HG03103 (cell line): ENCODE measurements around the gene ZNF469.
"Not testable (repeated sequence)": the region's sequence is repeated elsewhere in the genome, so short reads cannot be mapped to it uniquely, and the experiment has no call there.

ENCODE experiments used
- ATAC-seq: cut with Tn5 transposase; IDR thresholded peaks from one replicate; pipeline ENCODE4 v1.9.1; 2021; ENCODE audit warnings: low read depth; ENCODE audit not compliant: unreplicated experiment

The ZNF469 gene

GRCh38 chr16:88356727-88357199, 26.0 kb upstream of the ZNF469 start:
- ATAC-seq = no peak

DNA sequence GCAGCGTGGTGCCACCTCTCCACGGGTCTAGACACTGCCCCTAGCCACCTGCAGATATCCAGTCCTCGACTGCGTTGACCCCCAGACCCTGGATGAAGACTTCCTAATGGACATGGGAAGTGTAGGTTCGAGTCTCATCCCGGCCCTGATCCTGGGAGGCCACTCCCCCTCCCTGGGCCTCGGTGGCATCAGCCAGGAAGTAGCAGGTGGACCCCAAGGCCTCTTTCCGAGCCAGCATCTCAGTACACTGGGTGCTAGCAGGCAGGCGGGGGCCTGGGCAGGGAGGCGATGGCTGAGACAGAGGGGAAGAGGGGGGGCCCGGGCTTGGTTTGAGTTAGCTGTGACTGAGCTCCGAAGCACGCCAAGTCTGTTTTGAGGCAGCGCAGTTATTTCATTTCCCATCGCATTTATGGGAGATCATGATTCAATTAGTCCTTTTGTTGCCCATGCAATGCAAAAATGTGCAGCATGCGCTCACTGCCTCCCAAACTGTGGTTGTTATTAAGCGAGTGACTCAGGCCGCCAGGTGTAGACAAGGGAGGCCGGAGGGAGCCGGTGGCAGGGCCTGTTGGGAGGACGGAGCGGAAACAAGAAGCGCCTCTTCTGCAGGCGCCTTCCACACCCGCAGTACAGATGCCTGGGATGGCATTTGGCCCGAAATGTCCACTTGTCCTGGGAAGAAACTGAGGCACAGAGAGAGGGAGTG, 25.3 kb upstream of the ZNF469 start:
- no peak for ATAC-seq

DNA sequence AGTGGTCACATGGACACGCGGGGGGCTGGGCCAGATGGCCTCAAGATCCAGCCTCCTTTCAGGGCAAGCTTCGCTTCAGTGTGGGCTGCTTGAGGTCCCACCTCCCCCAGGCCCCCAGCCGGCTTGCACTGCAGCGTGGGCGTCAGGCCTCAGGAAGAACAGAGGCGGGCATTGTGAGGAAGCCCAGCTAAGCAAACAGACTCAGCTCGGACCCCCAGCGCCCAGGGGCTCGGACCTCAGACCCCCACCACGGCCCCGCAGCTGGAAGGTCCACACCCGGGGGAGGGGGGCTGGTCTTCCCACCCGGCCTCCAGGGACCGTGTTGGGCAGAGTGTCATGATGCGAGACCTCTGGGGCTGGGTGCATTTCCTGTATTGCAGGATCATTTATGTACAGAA, 24.7 kb upstream of the ZNF469 start:
- ATAC-seq = no peak

DNA sequence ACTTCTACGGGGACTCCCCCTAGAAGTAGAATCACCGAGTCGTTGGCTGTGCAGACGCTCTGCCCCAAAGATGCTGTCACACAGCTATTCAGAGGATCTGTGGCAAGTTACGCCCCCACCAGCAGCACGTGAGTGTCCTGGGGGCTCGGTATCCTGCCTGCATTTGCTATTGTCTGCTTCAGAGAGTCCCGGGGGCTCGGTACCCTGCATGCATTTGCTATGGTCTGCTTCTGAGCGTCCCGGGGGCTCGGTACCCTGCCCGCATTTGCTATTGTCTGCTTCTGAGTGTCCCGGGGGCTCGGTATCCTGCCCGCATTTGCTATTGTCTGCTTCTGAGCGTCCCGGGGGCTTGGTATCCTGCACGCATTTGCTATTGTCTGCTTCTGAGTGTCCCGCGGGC, 23.8 kb upstream of the ZNF469 start:
- no peak for ATAC-seq

DNA sequence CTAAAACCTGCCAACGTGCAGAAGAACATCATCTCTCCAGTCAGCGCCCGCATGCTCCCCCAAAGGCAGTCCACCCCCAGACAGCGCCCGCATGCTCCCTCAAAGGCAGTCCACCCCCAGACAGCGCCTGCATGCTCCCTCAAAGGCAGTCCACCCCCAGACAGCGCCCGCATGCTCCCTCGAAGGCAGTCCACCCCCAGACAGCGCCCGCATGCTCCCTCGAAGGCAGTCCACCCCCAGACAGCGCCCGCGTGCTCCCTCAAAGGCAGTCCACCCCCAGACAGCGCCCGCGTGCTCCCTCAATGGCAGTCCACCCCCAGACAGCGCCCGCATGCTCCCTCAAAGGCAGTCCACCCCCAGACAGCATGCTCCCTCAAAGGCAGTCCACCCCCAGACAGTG, 22.4 kb upstream of the ZNF469 start:
- not testable (repeated sequence) for ATAC-seq

GRCh38 chr16:88360999-88361398, 21.8 kb upstream of the ZNF469 start:
- ATAC-seq = no peak

DNA sequence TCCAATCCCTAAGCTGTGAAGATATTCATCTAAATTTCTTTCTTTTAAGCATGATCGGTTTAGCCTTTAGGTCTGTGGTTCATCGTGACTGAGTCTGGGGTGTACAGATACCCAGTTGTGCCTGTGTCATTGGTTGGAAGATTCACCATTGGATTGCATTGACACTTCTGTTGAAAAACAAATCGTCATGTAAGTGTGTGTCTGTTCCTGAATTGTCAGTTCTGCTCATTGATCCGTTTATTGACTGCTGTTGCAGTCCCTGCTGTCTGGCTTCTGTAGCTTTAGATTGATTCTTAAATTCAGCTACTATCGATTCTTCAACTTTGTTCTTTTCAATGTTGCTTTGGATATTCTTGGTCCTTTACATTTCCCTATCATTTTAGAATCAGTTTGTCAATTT, 21.0 kb upstream of the ZNF469 start:
- no peak for ATAC-seq

GRCh38 chr16:88363239-88363891, 19.4 kb upstream of the ZNF469 start:
- ATAC-seq = no peak

- no peak for ATAC-seq
Observed at GRCh38 chr16:88365244-88365865, 17.4 kb upstream of the ZNF469 start.

DNA sequence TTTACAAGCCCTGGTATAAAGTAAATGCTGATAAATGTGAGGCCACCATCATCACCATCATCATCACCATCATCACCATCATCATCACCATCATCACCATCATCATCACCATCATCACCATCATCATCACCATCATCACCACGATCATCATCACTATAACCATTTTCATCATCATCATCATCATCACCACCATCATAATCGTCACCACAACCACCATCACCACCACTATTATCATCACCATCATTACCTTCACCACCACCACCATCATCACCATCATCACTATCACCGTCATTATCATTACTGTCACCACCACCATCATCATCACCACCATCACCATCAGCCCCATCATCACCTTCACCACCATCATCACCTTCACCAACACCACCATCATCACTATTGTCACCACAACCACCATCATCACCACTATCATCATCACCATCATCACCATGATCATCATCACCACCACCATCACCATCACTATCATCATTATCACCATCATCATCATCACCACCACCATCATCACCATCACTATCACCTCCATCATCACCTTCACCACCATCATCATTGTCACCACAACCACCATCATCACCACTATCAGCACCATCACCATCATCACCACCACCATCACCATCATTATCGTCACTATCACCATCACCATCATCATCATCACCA, 16.6 kb upstream of the ZNF469 start:
- no peak for ATAC-seq

DNA sequence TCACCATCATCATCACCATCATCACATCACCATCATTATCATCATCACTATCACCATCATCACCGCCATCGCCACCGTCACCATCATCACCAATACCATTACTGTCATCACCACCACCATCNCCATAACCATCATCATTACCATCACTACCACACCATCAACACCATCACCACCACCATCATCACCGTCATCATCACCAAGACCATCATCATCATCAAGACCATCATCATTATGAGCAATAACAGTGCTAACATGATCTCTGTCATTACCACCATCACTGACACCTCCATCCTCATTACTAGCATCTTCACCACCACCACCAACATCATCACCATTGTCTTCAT, 16.1 kb upstream of the ZNF469 start:
- no peak for ATAC-seq

- no peak for ATAC-seq
Observed at GRCh38 chr16:88367560-88367959, 15.2 kb upstream of the ZNF469 start.

DNA sequence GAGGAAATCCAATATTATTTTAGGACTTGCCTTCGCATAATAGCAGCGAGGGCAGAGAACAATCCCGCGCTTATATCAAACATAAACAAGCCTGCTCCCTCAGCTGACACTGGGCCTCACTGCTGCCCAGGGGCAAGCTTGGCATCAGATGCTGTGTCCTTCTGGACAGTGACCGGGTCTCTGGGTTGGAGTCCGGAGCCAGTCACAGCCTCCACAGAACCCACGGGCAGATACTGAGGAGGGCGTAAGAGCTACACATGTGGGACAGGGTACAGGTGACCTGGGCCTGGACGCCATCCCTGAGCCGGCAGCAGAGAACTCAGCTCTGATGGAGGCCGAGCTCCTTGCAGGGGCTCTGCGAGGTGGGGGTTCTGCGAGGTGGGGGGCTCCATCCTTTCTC, 14.7 kb upstream of the ZNF469 start:
- ATAC-seq = no peak

DNA sequence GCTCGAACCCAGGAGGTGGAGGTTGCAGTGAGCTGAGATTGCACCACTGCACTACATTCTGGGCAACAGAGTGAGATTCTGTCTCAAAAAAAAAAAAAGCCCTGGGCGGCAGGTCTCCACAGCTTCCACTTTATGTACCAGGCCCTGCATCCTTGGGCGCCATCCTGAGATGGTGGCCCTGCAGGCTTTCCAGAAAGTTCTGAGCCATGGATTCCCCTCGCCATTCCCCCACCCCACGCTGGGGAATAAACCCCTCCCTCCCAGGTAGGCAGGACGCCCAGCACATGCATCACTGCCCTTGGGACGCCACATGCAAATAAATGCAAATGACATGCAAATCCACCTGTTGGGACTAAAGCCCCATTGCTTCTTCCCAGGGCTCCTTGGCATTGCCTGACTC, 13.8 kb upstream of the ZNF469 start:
- no peak for ATAC-seq

DNA sequence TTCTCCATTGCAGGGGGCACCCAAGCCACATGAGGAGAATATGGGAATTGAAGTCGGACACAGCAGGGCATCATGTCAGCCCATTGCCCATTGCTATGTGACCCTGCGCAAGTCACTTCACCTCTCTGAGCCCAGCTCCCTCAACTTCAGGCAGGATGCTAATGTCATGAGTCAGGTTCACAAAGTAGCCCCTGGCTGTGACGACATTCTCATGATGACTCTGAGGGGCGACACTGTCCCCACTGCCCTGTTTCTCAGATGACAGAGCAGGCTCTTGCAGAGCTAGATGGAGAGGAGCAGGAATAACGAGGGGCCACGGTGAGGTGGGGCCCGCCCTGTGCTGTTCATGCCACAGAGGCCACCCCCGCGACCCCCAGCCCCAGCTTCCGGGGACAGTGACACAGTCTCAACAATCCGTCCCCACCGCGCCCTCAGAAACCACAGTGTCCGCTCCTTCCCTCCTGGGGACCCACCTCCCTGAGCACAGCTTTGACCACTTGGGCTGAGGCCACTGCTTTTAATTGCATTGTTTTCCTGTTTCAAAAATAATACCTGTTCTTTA, 13.2 kb upstream of the ZNF469 start:
- ATAC-seq = no peak

- ATAC-seq = no peak
Observed at GRCh38 chr16:88370365-88370764, 12.4 kb upstream of the ZNF469 start.

GRCh38 chr16:88372522-88372921, 10.2 kb upstream of the ZNF469 start:
- ATAC-seq = no peak

DNA sequence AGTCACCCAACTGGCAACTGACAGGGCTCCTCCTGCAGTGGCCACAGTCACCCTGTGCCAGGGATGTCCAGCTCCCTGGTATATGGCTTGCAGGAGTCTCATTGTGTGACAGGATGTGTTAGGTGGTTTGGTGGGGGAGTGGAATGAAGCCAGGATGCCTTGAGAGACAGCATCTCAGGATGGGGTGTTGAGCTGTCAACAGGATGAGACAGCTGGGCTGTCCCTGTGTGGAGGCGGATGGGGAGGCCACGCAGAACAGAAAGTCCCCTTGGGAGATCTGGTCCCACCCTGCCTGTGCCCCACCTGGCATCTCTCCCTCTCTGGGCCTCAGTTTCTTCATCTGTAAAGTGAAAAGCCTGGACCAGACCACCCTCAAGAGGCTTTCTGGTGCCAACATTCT, 9.5 kb upstream of the ZNF469 start:
- ATAC-seq = no peak

DNA sequence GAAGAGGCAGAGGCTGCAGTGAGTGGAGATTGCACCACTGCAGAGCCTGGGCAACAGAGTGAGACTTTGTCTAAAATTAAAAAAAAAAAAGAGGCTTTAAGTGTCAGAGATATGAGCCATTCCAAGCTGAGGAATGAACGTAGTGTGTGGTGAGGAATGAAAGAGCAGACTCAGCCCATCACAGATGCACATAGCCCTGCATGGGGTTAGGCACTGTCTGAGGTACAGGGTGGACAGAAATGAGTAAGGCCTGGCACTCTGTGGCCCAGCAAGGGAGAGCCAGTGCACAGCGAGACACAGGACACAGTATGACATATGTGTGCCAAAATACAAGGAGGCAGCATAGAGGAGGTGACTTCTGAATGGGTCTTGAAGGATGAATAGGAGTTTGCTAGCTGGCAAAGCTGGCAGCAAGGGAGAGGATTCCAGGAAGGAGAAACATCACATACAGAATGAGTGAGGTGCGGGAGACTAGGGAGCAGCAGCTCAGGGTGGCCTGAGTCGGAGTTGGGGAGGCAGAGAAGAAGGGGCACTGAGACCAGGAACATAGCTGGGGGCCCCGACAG, 8.7 kb upstream of the ZNF469 start:
- ATAC-seq = no peak

DNA sequence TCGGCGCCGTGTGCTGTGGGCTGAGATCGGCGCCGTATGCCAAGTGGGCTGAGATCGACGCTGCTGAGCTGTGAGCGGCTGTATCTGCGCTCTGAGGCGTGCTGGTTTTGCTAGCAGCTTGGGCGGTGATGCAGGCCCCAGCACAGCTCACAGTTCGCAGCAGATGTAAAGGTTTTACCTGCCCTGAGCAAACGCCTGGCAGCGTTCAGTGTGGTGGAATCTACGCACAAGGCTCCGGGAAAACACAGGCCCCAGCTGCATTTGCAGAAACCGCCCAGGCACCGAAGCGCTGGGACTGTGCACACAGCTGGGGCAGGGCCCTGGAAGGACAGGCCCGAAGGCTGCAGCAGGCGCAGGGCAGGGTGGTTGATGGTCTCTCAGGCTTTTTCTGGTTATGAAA, 8.0 kb upstream of the ZNF469 start:
- no peak for ATAC-seq
